GM12878 (cell line): ENCODE results near the gene TTC33. TPM values are rescaled to one million over a fixed set of nuclear protein-coding genes. Genes with fewer than 3 reads are reported as not detected.

Experiments used
- ATAC-seq: fragments of 200-7000 bp; cut with Tn5 transposase; 3 replicates; pipeline ENCODE4 v1.9.1; 2020; ENCODE audit warnings: mild to moderate bottlenecking, moderate library complexity
- BruUV-seq: library from RNA; stranded (reverse); fragments of 400-500 nt; replicated peaks from 2 replicates; lab custom pipeline; 2021; lab: Mats Ljungman, UMichigan
- CTCF ChIA-PET: fragments of 300-600 bp; sonication (Branson Sonifier 250); formaldehyde crosslinking; extraction: SDS; loops from one replicate; lab custom pipeline; 2021; ENCODE audit warnings: inconsistent platforms; lab: Yijun Ruan, JAX
- POLR2A ChIA-PET: fragments of 350-600 bp; formaldehyde crosslinking; extraction: SDS; loops from one replicate; lab custom pipeline; 2021; ENCODE audit warnings: inconsistent platforms; lab: Charles Lee
- RAD21 ChIA-PET: fragments of 300-600 bp; sonication (Branson Sonifier 250); formaldehyde crosslinking; loops from one replicate; lab custom pipeline; 2023; ENCODE audit warnings: antibody characterized with exemption; ENCODE audit not compliant: unreplicated experiment; lab: Charles Lee
- SMC1A ChIA-PET: fragments of 300-600 bp; sonication (Branson Sonifier 250); formaldehyde crosslinking; loops from one replicate; lab custom pipeline; 2023; ENCODE audit not compliant: unreplicated experiment, uncharacterized antibody; lab: Charles Lee
- DNase-seq: peaks from one replicate; pipeline ENCODE4 v3.0.0-alpha.2; 2011; ENCODE audit warnings: low read depth, low spot score
- FAIRE-seq: peaks from 3 replicates; lab custom pipeline; 2011; peaks lifted over from hg19 to GRCh38; lab: Jason Lieb, UNC
- H2AFZ ChIP-seq: 2 replicates; pipeline ENCODE4 v1.6.0; 2011; ENCODE audit warnings: low read depth, low read length, control low read depth; ENCODE audit not compliant: control insufficient read depth
- H3K27ac ChIP-seq: 2 replicates; pipeline ENCODE4 v1.5.1; 2011; ENCODE audit warnings: control low read depth; ENCODE audit not compliant: control insufficient read depth, insufficient read depth
- H3K27me3 ChIP-seq, 2 experiments: replicated peaks in 1 of 2; 2 replicates each; pipeline versions ENCODE4 v1.6.0 to v1.6.1; 2011; ENCODE audit warnings: low read length in 1 of 2; ENCODE audit not compliant: control insufficient read depth in 2 of 2, insufficient read depth in 2 of 2
- H3K36me3 ChIP-seq, 2 experiments: 2 replicates each; pipeline ENCODE4 v1.5.1; 2011; ENCODE audit warnings: low read length in 1 of 2; ENCODE audit not compliant: control insufficient read depth in 2 of 2, insufficient read depth in 2 of 2
- H3K4me1 ChIP-seq: 2 replicates; pipeline ENCODE4 v1.6.1; 2011; ENCODE audit warnings: mild to moderate bottlenecking, low read length, moderate library complexity, mixed read lengths; ENCODE audit not compliant: control insufficient read depth, insufficient read depth
- H3K4me2 ChIP-seq: 2 replicates; pipeline ENCODE4 v1.6.0; 2011; ENCODE audit warnings: control low read depth; ENCODE audit not compliant: control insufficient read depth, insufficient read depth
- H3K4me3 ChIP-seq: fragments of 200-600 bp; sonication (generic); 2 replicates; pipeline ENCODE4 v1.5.1; 2016
- H3K79me2 ChIP-seq: 2 replicates; pipeline ENCODE4 v1.6.0; 2011; ENCODE audit warnings: low read length; ENCODE audit not compliant: control insufficient read depth, insufficient read depth
- H3K9ac ChIP-seq: 2 replicates; pipeline ENCODE4 v1.8.0; 2011; ENCODE audit warnings: low read length, control low read depth, mixed read lengths; ENCODE audit not compliant: control insufficient read depth, insufficient read depth
- H3K9me3 ChIP-seq: replicated peaks from 3 replicates; pipeline ENCODE4 v1.5.1; 2011; ENCODE audit warnings: mild to moderate bottlenecking, low read length; ENCODE audit not compliant: control insufficient read depth, insufficient read depth
- H4K20me1 ChIP-seq: 2 replicates; pipeline ENCODE4 v1.6.0; 2011; ENCODE audit not compliant: control insufficient read depth, insufficient read depth
- CEBPZ ChIP-seq: fragments of 150-350 bp; IDR thresholded peaks from 2 replicates; pipeline ENCODE4 v1.6.1; 2016; ENCODE audit warnings: low read depth, low read length
- DPF2 ChIP-seq: fragments of 450-650 bp; IDR thresholded peaks from 2 replicates; pipeline ENCODE4 v1.6.1; 2017; ENCODE audit warnings: mild to moderate bottlenecking
- EP300 ChIP-seq, 2 experiments: fragments of 150-350 bp in 1 of 2; IDR thresholded peaks; 2 replicates each; pipeline ENCODE4 v1.6.1; 2011 to 2012; ENCODE audit warnings: low read depth in 2 of 2, low read length in 2 of 2, borderline replicate concordance in 1 of 2, improper control_type of control experiment in 1 of 2, inconsistent platforms in 1 of 2; ENCODE audit not compliant: control insufficient read depth in 1 of 2
- IRF5 ChIP-seq: fragments of 450-650 bp; IDR thresholded peaks from 2 replicates; pipeline ENCODE4 v1.6.1; 2017; ENCODE audit warnings: borderline replicate concordance
- LARP7 ChIP-seq: fragments of 450-650 bp; IDR thresholded peaks from 2 replicates; pipeline ENCODE4 v1.6.1; 2017; ENCODE audit warnings: mild to moderate bottlenecking
- in situ Hi-C: fragments of 300-500 bp; cut with MboI; formaldehyde crosslinking; loops from 9 replicates; pipeline ENCODE4 v1.14.3; 2018; ENCODE audit warnings: mixed read lengths
- intact Hi-C: fragments of 100-400 bp; cut with micrococcal nuclease; formaldehyde crosslinking; loops from one replicate; pipeline ENCODE4 v1.14.2; 2022; ENCODE audit not compliant: unreplicated experiment
- polyA plus RNA-seq, 11 experiments: library from polyadenylated mRNA; depleted of rRNA in 4 of 11; unstranded in 6 of 11; stranded (reverse) in 5 of 11; fragments of >200 nt; fragmentation: Nextera tagmentation in 4 of 11; fragmentation: Illumina TruSeq in 1 of 11; extraction: Ambion mirVana in 4 of 11; extraction: Trizol in 1 of 11; gene quantifications; 1 replicate in 1 of 11; 2 replicates in 10 of 11; pipeline versions ENCODE4 v1.2.1 to v1.2.3, GENCODE V29; 2011 to 2016; ENCODE audit warnings: inconsistent platforms in 2 of 11, missing spikeins in 2 of 11, low read depth in 1 of 11
- total RNA-seq, 4 experiments: library from RNA; depleted of rRNA in 3 of 4; stranded (reverse); fragments of >200 nt in 3 of 4; fragmentation: Illumina TruSeq in 1 of 4; extraction: Trizol in 1 of 4; gene quantifications; 2 replicates each; pipeline versions ENCODE4 v1.2.1 to v1.2.3, GENCODE V29; 2013 to 2021

Gene TTC33
- total and polyA plus RNA-seq, 10 of the 15 experiments (the other 5 are each of a cell fraction or from before 2014, with no cell fraction given): 7.9 to 22.3 (median 14.6) TPM

- Histone ChIP-seq H3K9me3 (no peaks in the 10 kb centered on the region), H4K20me1 (no peaks in the 10 kb centered on the region), H3K9ac (no peak overlapping the region), H3K4me2 (no peak overlapping the region), H3K27ac (no peak overlapping the region), H3K79me2 (no peaks in the 10 kb centered on the region), H3K4me3 (no peak overlapping the region), H2AFZ (no peak overlapping the region), H3K27me3 (peaks cover 0 to 2% of the 10 kb centered on the region in 2 experiments; a peak in 1 of 4 replicates), H3K4me1 (no peaks in the 10 kb centered on the region), H3K36me3 (no peaks in the 10 kb centered on the region)
- FAIRE-seq: no peak
- no peak for DNase-seq
- ChIA-PET POLR2A (no interaction called here), RAD21 (no interaction called here), SMC1A (no interaction called here)
- BruUV-seq: no TSS peak
- ATAC-seq: no peak
- intact Hi-C loops: no loop called here
- no peak for TF ChIP-seq LARP7
- no peak for TF ChIP-seq IRF5
- no peak for TF ChIP-seq CEBPZ
- TF ChIP-seq EP300 (IDR thresholded peaks at IDR 0.05; ENCODE audit: borderline replicate concordance in 1 of 2, control insufficient read depth in 1 of 2, low read depth in 2 of 2, low read length in 2 of 2): no peak
- TF ChIP-seq DPF2: no peak
- TF ChIP-seq, all 136 proteins: peak for 0
- CTCF ChIA-PET: no interaction called here
- in situ Hi-C loops: no loop called here
Observed at GRCh38 chr5:40521925-40522324, 233.8 kb downstream of the TTC33 start.
